Muscle layer of colon (tissue), 2 donors: ENCODE results near the gene DEF6.
"Not testable (repeated sequence)": the region's sequence is repeated elsewhere in the genome, so short reads cannot be mapped to it uniquely, and the experiment has no call there.

ENCODE experiments used
- H3K27ac ChIP-seq: one replicate; pipeline ENCODE4 v1.7.0; 2013; ENCODE audit warnings: low read depth, mild to moderate bottlenecking, low read length, moderate library complexity
- H3K27me3 ChIP-seq, 2 donors: one replicate each; pipeline ENCODE4 v1.7.0; 2013; ENCODE audit warnings: low read length in 2 of 2, mild to moderate bottlenecking in 2 of 2; ENCODE audit not compliant: insufficient read depth in 2 of 2, control insufficient read depth in 1 of 2
- H3K36me3 ChIP-seq: one replicate; pipeline ENCODE4 v1.7.0; 2013; ENCODE audit warnings: mild to moderate bottlenecking, low read length; ENCODE audit not compliant: insufficient read depth
- H3K4me1 ChIP-seq: one replicate; pipeline ENCODE4 v1.7.0; 2013; ENCODE audit warnings: mild to moderate bottlenecking, low read length; ENCODE audit not compliant: insufficient read depth
- H3K4me3 ChIP-seq, 2 donors: one replicate each; pipeline ENCODE4 v1.7.0; 2013; ENCODE audit warnings: low read length in 2 of 2, low read depth in 1 of 2, mild to moderate bottlenecking in 1 of 2, moderate library complexity in 1 of 2
- H3K9ac ChIP-seq: one replicate; pipeline ENCODE4 v1.7.0; 2013; ENCODE audit warnings: low read length
- H3K9me3 ChIP-seq: one replicate; pipeline ENCODE4 v1.7.0; 2013; ENCODE audit warnings: mild to moderate bottlenecking, low read length
- donor health status: abdominal sarcoma.
- donor health status: Adenocarcinoma of cecum.

The DEF6 gene

GRCh38 chr6:35332074-35332887 lies 34.7 kb downstream of the DEF6 start:
- H3K4me1 ChIP-seq, H3K4me3 ChIP-seq, H3K27me3 ChIP-seq, H3K27ac ChIP-seq, H3K9ac ChIP-seq, H3K36me3 ChIP-seq, H3K9me3 ChIP-seq: not testable (repeated sequence)

GRCh38 chr6:35341557-35341956 lies 43.9 kb downstream of the DEF6 start:
- H3K36me3 ChIP-seq: no peaks in the 10 kb centered on the region
- H3K27me3 ChIP-seq: no peaks in the 10 kb centered on the region
- no peaks in the 10 kb centered on the region for H3K9me3 ChIP-seq
- H3K4me1 ChIP-seq: peaks cover 27% of the 10 kb centered on the region
- H3K4me3 ChIP-seq: no peak overlapping the region
- no peak overlapping the region for H3K9ac ChIP-seq
- no peak overlapping the region for H3K27ac ChIP-seq

- Histone ChIP-seq H3K27ac (peak within 1 kb of the TSS; percentile 82), H3K4me1 (peaks cover 27% of the 10 kb centered on the region), H3K4me3 (peak within 1 kb of the TSS; percentile 97), H3K36me3 (no peaks in the 10 kb centered on the region), H3K9ac (peak within 1 kb of the TSS; percentile 96), H3K27me3 (no peaks in the 10 kb centered on the region), H3K9me3 (no peaks in the 10 kb centered on the region)
These were observed 44.9 kb downstream of the DEF6 start, which contains the start of gene PPARD for GRCh38 chr6:35342258-35343091. PPARD (plus strand) TSS chr6:35342558; CDS start chr6:35411088, 68,530 bp downstream.

- H3K36me3 ChIP-seq: no peaks in the 10 kb centered on the region
- peak overlapping the region; percentile 96 for H3K9ac ChIP-seq
- peak overlapping the region; percentile 82 for H3K27ac ChIP-seq
- H3K9me3 ChIP-seq: no peaks in the 10 kb centered on the region
- peak overlapping the region; percentile 97 for H3K4me3 ChIP-seq
- no peaks in the 10 kb centered on the region for H3K27me3 ChIP-seq
- peaks cover 29% of the 10 kb centered on the region for H3K4me1 ChIP-seq
These were observed 45.6 kb downstream of the DEF6 start for GRCh38 chr6:35343092-35343834.

GRCh38 chr6:35343835-35344550 lies 46.4 kb downstream of the DEF6 start:
- H3K27me3 ChIP-seq: no peaks in the 10 kb centered on the region
- peak overlapping the region; percentile 82 for H3K27ac ChIP-seq
- peak overlapping the region; percentile 96 for H3K9ac ChIP-seq
- H3K4me1 ChIP-seq: peaks cover 32% of the 10 kb centered on the region
- H3K9me3 ChIP-seq: no peaks in the 10 kb centered on the region
- H3K4me3 ChIP-seq: peak overlapping the region in 1 of 2 donors; percentile 97
- H3K36me3 ChIP-seq: peaks cover 4% of the 10 kb centered on the region

GRCh38 chr6:35351422-35351821 lies 53.8 kb downstream of the DEF6 start:
- Histone ChIP-seq H3K4me1 (peaks cover 11% of the 10 kb centered on the region), H3K36me3 (peaks cover 25% of the 10 kb centered on the region), H3K4me3 (no peak overlapping the region), H3K9me3 (no peaks in the 10 kb centered on the region), H3K27me3 (no peaks in the 10 kb centered on the region), H3K27ac (no peak overlapping the region), H3K9ac (no peak overlapping the region)

- Histone ChIP-seq H3K9ac (no peak overlapping the region), H3K4me3 (no peak overlapping the region), H3K9me3 (no peaks in the 10 kb centered on the region), H3K4me1 (peaks cover 18% of the 10 kb centered on the region), H3K27ac (no peak overlapping the region), H3K27me3 (no peaks in the 10 kb centered on the region), H3K36me3 (peaks cover 29% of the 10 kb centered on the region)
These were observed 55.1 kb downstream of the DEF6 start for GRCh38 chr6:35352735-35353134.

GRCh38 chr6:35354361-35355135 lies 56.9 kb downstream of the DEF6 start:
- peaks cover 31% of the 10 kb centered on the region for H3K4me1 ChIP-seq
- no peaks in the 10 kb centered on the region for H3K9me3 ChIP-seq
- H3K9ac ChIP-seq: no peak overlapping the region
- H3K27ac ChIP-seq: no peak overlapping the region
- no peaks in the 10 kb centered on the region for H3K27me3 ChIP-seq
- peaks cover 21% of the 10 kb centered on the region for H3K36me3 ChIP-seq
- no peak overlapping the region for H3K4me3 ChIP-seq

GRCh38 chr6:35356391-35356790 lies 58.8 kb downstream of the DEF6 start:
- Histone ChIP-seq H3K27me3 (no peaks in the 10 kb centered on the region), H3K4me1 (peaks cover 47% of the 10 kb centered on the region), H3K27ac (no peak overlapping the region), H3K4me3 (no peak overlapping the region), H3K9ac (no peak overlapping the region), H3K36me3 (peaks cover 21% of the 10 kb centered on the region), H3K9me3 (no peaks in the 10 kb centered on the region)

GRCh38 chr6:35357677-35358076 lies 60.1 kb downstream of the DEF6 start:
- Histone ChIP-seq H3K9ac (no peak overlapping the region), H3K4me3 (no peak overlapping the region), H3K4me1 (peaks cover 47% of the 10 kb centered on the region)

More at GRCh38 chr6:35357677-35358076, 60.1 kb downstream of the DEF6 start:
- Histone ChIP-seq H3K9me3 (no peaks in the 10 kb centered on the region), H3K36me3 (peaks cover 19% of the 10 kb centered on the region), H3K27ac (no peak overlapping the region), H3K27me3 (no peaks in the 10 kb centered on the region)
